GM12892 (cell line): ENCODE data around the gene MPZL1.

Source experiments
- POLR2A ChIP-seq: IDR thresholded peaks from 2 replicates; pipeline ENCODE4 v1.6.1; 2011; ENCODE audit warnings: low read depth, low read length, control low read depth
- POLR2AphosphoS5 ChIP-seq: IDR thresholded peaks from 2 replicates; pipeline ENCODE4 v1.6.1; 2011; ENCODE audit warnings: low read depth, low read length, control low read depth

- TF ChIP-seq POLR2A, result no peak
- TF ChIP-seq POLR2AphosphoS5, result no peak
Measured at GRCh38 chr1:167832693-167833092, 110.9 kb downstream of the MPZL1 start.
